Kidney (tissue), 14 donors: Measurements from ENCODE around the gene OSR1. TPM values are rescaled to one million over a fixed set of nuclear protein-coding genes. Genes with fewer than 3 reads are reported as not detected.

Experiments
- DNase-seq, 5 donors: peaks; one replicate each; pipeline ENCODE4 v3.0.0-alpha.2; 2013 to 2020
- FAIRE-seq: peaks from 2 replicates; lab custom pipeline; 2012; peaks lifted over from hg19 to GRCh38; lab: Jason Lieb, UNC
- H3K27ac ChIP-seq, 2 donors: one replicate each; pipeline ENCODE4 v1.7.0; 2013; ENCODE audit warnings: low read depth in 2 of 2, low read length in 2 of 2, inconsistent platforms in 1 of 2
- H3K27me3 ChIP-seq: one replicate; pipeline ENCODE4 v1.7.1; 2013; ENCODE audit warnings: low read length, inconsistent platforms; ENCODE audit not compliant: control insufficient read depth, insufficient read depth
- H3K36me3 ChIP-seq, 3 donors: one replicate each; pipeline versions ENCODE4 v1.7.0 to v1.7.1; 2013; ENCODE audit warnings: low read length in 3 of 3, control low read depth in 1 of 3, inconsistent platforms in 1 of 3; ENCODE audit not compliant: insufficient read depth in 3 of 3, control insufficient read depth in 2 of 3
- H3K4me1 ChIP-seq, 3 donors: one replicate each; pipeline versions ENCODE4 v1.7.0 to v1.7.1; 2013; ENCODE audit warnings: low read length in 3 of 3, inconsistent platforms in 1 of 3, low read depth in 1 of 3; ENCODE audit not compliant: control insufficient read depth in 2 of 3, insufficient read depth in 2 of 3
- H3K4me3 ChIP-seq, 3 donors: one replicate each; pipeline versions ENCODE4 v1.7.0 to v1.8.1; 2013; ENCODE audit warnings: low read length in 3 of 3, control low read depth in 1 of 3, inconsistent platforms in 1 of 3
- H3K9ac ChIP-seq, 3 donors: one replicate each; pipeline versions ENCODE4 v1.7.0 to v1.7.1; 2013; ENCODE audit warnings: low read length in 3 of 3, control low read depth in 1 of 3, inconsistent platforms in 1 of 3
- H3K9me3 ChIP-seq, 3 donors: one replicate each; pipeline versions ENCODE4 v1.7.0 to v1.7.1; 2013; ENCODE audit warnings: low read length in 3 of 3, control low read depth in 1 of 3, inconsistent platforms in 1 of 3; ENCODE audit not compliant: control insufficient read depth in 2 of 3, insufficient read depth in 1 of 3
- intact Hi-C: fragments of 100-400 bp; cut with DNase I; formaldehyde crosslinking; loops from one replicate; pipeline ENCODE4 v1.11.1; 2022
- polyA plus RNA-seq: library from polyadenylated mRNA; stranded (reverse); fragments of 350-450 nt; fragmentation: Illumina TruSeq; extraction: RNeasy Lipid Tissue Mini Kit (QIAGEN cat#74804); gene quantifications from one replicate; pipeline ENCODE4 v1.2.3, GENCODE V29; 2014; ENCODE audit warnings: low read depth, low replicate concordance; ENCODE audit not compliant: insufficient read depth
- total RNA-seq: library from RNA; stranded (reverse); fragmentation: NEBNext Ultra II Directional; extraction: Animal tissue kit (Norgen Biotek cat#: 25700); gene quantifications from one replicate; pipeline ENCODE4 v1.2.1, GENCODE V29; 2021
- TF ChIP-seq, protein P1 (sequence below): IDR thresholded peaks from 3 replicates; pipeline ENCODE4 v1.5.1; 2012; ENCODE audit warnings: mild to moderate bottlenecking, moderate library complexity, borderline replicate concordance; ENCODE audit not compliant: insufficient read depth; ENCODE audit errors: extremely low read depth
- donor health status: control.
- donor health status: control.
- donor health status: control.
- donor health status: control.
- donor health status: control.
- donor health status: DM: yes; HTN: yes; CAD: no.
- donor health status: Normal renal cell carcinoma (clear cell type).

Gene OSR1
- total and polyA plus RNA-seq, 2 donors from 2014 or later, result 0.99 to 1.6 TPM

DNA sequence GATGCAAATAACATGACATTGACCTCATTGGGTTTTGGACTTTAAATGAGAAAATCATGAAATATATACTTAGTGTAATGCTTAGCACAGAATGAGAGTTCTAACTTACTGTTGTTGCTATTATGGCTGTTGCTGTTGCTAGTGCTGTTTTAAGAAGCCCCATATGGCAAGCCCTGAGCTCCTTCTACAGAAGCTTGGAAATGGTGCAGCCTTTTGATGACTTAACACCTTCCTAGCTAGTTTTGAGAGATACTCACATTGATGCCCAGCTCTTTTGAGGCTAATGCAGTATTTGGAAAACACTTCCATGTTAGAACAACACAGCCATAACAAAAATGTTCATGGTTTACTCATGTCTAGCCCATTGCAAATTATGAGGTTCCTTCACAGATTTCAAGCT, 30.9 kb downstream of the OSR1 start:
- Histone ChIP-seq H3K4me1 (no peaks in the 10 kb centered on the region), H3K9me3 (no peaks in the 10 kb centered on the region), H3K27ac (no peak overlapping the region), H3K36me3 (no peaks in the 10 kb centered on the region), H3K9ac (no peak overlapping the region), H3K4me3 (no peak overlapping the region), H3K27me3 (no peaks in the 10 kb centered on the region)
- intact Hi-C loops, result no loop called here
- DNase-seq (no peak), FAIRE-seq (no peak)
- TF ChIP-seq, protein P1, sequence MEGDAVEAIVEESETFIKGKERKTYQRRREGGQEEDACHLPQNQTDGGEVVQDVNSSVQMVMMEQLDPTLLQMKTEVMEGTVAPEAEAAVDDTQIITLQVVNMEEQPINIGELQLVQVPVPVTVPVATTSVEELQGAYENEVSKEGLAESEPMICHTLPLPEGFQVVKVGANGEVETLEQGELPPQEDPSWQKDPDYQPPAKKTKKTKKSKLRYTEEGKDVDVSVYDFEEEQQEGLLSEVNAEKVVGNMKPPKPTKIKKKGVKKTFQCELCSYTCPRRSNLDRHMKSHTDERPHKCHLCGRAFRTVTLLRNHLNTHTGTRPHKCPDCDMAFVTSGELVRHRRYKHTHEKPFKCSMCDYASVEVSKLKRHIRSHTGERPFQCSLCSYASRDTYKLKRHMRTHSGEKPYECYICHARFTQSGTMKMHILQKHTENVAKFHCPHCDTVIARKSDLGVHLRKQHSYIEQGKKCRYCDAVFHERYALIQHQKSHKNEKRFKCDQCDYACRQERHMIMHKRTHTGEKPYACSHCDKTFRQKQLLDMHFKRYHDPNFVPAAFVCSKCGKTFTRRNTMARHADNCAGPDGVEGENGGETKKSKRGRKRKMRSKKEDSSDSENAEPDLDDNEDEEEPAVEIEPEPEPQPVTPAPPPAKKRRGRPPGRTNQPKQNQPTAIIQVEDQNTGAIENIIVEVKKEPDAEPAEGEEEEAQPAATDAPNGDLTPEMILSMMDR, result no peak

DNA sequence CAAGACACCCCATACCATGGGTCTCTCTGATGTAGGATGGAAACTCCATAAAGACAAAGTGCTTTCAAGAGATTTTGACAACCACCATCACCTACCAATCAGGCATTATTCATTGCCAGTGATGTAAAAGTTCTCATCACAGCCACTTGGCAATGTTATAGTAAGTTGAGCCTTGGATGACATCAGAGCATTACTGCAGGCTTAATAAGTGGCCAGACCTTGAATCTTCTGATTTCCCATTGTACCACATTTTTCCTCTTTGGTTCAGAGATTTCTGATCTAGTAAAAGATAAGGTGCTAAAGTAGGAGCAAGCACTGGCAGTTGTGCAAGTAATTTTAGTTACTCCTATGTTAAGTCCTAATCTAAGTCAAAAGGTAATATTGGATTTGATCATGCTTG, 36.5 kb downstream of the OSR1 start:
- Histone ChIP-seq H3K36me3 (no peaks in the 10 kb centered on the region), H3K27ac (no peak overlapping the region), H3K9ac (no peak overlapping the region), H3K4me3 (no peak overlapping the region), H3K4me1 (peaks cover 0 to 4% (median 2%) of the 10 kb centered on the region in 3 donors), H3K9me3 (no peaks in the 10 kb centered on the region), H3K27me3 (no peaks in the 10 kb centered on the region)
- no peak for FAIRE-seq
- DNase-seq, result peak in 1 of 5 donors; percentile 14
- intact Hi-C loops, result no loop called here
- TF ChIP-seq, protein P1, result no peak

DNA sequence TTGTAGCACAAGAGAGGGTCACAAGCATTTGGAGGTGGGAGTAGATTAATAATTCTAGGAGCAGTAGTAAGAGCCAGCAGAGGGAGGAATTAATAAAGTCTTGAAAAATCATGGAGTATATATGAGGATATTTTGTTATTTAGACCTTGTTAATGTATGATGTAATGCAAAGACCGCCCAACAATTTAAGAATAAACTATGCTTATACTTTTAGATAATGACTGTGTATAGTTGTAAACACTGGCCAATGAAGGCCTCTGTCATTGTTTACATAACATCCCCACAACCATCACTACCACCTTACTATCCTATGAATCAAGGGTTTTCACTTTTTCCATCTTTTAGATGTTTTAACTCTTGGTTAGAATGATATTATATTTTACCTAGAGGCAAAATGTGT, 37.6 kb downstream of the OSR1 start:
- Histone ChIP-seq H3K36me3 (no peaks in the 10 kb centered on the region), H3K9ac (no peak overlapping the region), H3K9me3 (no peaks in the 10 kb centered on the region), H3K27ac (no peak overlapping the region), H3K4me1 (peaks cover 0 to 4% (median 2%) of the 10 kb centered on the region in 3 donors), H3K4me3 (no peak overlapping the region), H3K27me3 (no peaks in the 10 kb centered on the region)
- DNase-seq (no peak), FAIRE-seq (no peak)
- intact Hi-C loops, result no loop called here
- TF ChIP-seq, protein P1, result no peak

DNA sequence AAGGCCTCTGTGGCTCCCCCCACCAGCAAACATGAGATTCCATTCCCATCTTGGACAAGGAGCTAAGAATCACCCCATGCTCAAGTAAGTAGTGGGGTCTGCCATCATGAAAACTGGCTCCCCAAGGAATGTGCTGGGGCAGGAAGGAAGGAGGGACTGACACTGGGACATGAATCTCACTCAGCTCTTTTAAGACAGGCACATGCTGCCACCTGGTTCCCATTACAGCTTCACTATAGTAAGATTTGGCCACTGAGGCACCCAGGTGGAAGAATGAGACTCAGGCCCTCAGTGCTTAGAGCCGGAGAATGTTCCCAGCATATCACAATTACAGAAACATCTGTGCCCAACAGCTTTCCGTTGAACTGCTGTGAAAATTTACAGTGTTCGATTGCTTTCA, 38.7 kb downstream of the OSR1 start:
- Histone ChIP-seq H3K9ac (no peak overlapping the region), H3K27ac (no peak overlapping the region), H3K4me1 (peaks cover 0 to 4% (median 2%) of the 10 kb centered on the region in 3 donors), H3K36me3 (no peaks in the 10 kb centered on the region), H3K4me3 (no peak overlapping the region), H3K27me3 (no peaks in the 10 kb centered on the region), H3K9me3 (no peaks in the 10 kb centered on the region)
- DNase-seq (no peak), FAIRE-seq (no peak)
- TF ChIP-seq, protein P1, result no peak
- intact Hi-C loops, result no loop called here
